A172 (cell line): ENCODE measurements around the gene HSP90AA1. TPM values are rescaled to one million over a fixed set of nuclear protein-coding genes. Genes with fewer than 3 reads are reported as not detected.
"Not testable (repeated sequence)": the region's sequence is repeated elsewhere in the genome, so short reads cannot be mapped to it uniquely, and the experiment has no call there.

Source experiments
- DNase-seq: peaks from one replicate; pipeline ENCODE4 v3.0.0-alpha.2; 2015; ENCODE audit warnings: low spot score
- total RNA-seq: library from RNA; depleted of rRNA; stranded (reverse); fragments of >200 nt; shearing (Covaris generic); gene quantifications from 2 replicates; pipeline ENCODE4 v1.2.3, GENCODE V29; 2014

The HSP90AA1 gene
- total RNA-seq, 1 experiment from 2014 or later = 404 TPM

DNA sequence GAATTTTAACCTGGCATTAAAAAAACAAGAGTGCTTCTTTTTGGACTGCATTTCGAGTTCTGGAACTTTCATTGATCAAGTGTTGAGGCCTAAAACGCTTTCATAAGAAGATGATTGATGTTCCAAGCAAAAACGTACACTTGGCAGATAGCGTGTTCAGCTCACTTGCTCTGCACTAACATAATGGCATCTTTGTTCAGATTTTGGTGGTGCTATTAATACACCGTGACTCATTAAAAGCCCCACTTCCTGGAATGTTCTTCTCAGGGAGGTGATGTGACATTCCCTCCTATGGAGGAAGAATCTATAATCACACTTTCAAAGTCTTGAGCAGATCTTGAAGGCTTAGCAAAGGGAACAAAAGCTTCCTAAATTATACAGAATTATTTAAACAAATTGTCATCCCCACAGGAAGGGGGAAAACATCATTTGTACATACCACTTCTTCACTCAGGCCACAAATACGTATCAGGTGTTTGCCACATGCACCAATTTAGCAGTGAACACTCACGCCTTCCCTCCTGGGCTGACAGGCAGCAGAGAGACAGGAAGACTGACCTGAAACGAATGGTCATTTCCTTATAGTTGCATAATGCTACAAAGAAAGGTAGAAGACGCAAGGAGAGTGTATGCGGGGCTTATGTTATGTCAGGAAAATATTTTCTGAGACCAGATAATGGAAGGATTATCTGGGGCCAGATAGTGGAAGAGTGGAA is 15.4 kb downstream of the HSP90AA1 start:
- peak; percentile 79 for DNase-seq

DNA sequence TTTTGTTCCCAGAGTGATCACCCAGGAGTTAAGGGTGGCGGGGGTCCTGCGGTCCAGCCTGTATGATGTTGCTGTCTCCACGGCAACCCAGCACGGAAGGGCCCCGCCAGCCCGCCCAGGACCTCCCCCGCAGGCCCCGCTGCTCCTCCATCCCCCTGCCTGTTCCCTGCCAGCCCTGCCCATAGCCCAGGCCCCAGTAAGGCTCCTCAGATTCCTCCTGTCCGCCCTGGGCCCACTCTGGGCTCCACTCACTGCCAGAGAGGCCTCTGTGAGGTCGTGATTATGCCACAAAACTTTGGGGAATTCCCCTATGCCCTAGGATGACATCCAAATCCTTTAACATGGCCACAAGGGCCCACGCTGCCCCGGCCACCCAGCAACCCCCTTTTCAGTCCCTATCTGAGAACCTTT is 20.8 kb downstream of the HSP90AA1 start:
- DNase-seq = no peak

DNA sequence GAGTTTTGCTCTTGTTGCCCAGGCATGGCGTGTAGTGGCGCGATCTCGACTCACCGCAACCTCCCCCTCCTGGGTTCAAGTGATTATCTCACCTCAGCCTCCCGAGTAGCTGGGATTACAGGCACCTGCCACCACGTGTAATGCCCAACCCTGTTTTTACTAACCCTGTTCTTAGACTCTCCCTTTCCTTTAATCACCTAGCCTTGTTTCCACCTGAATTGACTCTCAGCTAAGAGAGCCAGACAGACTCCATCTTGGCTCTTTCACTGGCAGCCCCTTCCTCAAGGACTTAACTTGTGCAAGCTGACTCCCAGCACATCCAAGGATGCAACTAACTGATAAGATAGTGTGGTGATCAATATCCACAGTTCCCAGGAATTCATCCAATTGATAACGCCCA is 22.3 kb downstream of the HSP90AA1 start:
- DNase-seq = not testable (repeated sequence)

DNA sequence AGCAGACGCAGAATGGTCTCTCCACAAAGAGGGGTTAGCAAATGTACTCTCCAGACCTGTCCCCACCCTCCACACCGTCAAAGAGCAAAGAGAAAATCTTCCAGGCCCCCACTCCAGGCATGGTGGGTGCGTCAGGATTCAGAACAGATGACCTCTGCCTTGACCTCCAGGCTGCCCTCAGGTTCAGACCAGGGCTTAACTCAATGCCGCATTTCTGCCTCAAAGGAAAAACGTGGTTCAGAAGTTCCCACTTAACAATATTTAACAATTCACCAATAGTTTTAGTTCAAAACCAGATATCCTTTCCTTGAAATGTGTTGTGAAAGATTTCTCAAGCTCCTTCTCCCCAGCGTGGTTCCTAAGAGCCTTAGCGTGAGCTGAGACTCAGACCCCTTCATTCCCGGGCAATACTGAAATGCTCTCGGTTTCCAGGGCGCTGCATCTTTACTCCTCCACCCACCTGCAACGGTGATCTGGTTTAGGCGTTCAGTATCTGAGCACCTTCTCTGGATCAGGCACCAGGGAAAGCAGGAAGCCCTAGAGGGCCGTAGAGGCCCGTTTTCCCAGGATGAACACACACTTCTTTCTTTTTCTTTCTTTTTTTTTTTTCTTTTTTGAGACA is 22.9 kb downstream of the HSP90AA1 start:
- no peak for DNase-seq

DNA sequence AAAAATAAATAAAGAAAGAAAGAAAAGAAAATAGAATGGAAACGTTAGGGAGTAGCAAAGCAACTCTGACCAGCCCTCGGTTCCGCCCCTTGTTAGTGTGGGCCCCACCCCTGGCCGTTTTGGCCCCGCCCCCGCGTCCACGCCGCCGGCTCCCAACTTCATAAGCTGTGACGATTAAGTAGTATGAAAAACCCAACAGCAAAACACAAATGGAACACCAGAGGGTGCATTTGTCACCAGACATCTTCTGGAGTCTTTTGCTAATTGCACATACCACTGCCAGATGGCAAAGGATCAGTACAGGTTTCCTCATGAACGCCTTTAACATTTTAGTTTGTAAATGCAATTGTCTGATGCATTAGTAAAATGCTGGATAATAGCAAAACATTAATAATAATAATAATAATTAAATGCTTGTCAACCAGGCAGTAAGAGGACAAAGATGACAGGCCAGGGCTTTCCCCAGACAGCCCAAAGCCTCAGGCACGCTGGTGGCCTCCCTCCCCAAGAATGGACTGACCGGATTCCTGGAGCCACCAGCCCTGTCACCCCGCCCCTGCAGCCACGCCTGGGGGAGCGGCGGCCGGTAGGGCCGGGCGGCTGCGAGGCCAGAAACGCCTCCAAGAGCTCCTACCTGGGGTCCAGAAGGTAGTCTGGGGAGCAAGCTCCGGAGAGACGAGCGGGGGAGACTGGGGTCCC is 23.6 kb downstream of the HSP90AA1 start:
- DNase-seq = peak; percentile 81

DNA sequence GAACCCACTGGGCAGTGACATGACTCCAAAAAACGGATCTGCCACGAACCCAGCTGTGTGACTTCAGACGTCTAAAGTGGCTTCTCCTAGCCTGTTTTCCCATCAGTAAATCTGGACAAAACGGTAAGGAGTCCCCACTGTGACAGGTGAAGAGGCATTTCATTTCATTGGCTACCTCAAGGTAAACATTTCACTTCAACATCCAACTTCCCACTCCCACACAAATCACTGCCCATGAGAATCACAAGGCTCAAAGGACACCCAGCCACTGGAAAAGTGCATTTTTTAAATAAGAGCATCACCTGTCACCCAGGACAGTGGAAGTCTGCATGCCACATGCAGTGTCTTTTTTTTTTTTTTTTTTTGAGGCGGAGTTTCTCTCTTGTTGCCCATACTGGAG is 27.9 kb downstream of the HSP90AA1 start:
- no peak for DNase-seq

DNA sequence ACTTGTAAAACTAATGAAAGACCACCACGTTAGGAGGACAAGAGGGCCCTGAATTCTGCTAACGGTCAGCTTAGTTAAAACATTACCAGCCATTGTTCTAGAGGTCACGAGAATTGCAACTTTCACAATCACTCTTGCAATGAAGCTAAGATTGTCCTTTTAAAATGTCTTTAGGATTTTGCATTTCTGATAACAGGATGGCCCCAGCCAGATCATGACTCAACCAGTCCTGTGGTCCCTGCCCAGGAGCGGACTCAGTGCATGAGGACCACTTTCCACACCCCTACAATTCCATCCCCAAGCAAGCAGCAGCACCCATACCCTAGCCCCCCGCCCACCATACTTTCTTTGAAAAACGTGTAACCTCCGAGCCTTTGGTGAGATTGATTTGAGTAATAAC is 28.7 kb downstream of the HSP90AA1 start:
- no peak for DNase-seq

DNA sequence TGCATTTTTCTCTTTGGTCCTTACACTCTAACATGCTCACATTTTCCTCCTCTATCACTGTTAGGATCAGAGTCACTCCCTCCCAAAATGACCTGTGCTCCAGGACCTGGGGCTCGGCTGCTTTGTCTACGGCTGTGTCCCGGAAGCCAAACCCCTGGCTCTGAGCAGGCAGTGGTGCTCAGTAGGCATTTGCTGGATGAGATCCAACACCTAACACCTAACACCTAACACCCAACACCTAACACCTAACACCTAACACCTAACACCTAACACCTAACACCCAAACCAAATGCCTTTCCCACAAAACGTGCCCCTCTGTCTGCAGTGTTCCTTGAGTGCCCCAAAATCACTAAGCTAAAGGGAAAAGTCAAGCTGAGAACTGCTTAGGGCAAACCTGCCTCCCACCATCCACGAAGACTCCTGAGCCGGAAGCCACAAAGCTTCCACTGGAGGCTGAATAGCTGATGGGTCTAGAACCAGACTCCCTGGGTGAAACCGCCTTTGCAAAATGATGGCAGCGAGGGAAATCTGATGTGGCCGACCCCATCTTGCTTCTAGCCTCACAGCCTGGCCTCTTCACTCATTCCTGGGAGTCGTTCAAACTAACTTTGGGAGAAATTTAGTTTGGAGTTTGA is 29.2 kb downstream of the HSP90AA1 start:
- DNase-seq = no peak

DNA sequence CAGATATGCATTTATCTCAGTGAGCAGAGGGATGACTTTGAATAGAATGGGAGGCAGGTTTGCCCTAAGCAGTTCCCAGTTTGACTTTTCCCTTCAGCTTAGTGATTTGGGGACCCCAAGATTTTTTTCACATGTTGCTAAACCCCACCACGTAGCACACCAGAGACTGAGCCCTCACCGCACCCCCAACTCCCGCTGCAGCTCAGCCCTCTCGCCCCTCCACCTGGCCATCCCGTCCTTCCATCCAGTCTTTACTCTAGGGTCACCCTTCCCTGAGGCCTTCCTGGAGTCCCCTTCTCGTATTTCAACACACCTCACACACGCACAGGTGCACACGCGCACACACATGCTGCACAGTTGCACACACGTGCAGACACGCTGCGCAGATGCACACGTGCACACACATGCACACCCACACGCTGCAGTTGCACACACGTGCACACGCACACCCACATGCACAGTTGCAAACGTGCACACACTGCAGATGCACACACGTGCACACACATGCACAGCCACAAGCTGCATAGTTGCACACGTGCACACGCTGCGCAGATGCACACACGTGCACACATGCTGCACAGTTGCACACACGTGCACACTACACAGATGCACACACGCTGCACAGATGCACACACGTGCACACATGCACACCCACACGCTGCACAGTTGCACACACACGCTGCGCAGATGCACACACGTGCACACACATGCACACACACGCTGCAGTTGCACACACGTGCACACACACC is 30.0 kb downstream of the HSP90AA1 start:
- no peak for DNase-seq

DNA sequence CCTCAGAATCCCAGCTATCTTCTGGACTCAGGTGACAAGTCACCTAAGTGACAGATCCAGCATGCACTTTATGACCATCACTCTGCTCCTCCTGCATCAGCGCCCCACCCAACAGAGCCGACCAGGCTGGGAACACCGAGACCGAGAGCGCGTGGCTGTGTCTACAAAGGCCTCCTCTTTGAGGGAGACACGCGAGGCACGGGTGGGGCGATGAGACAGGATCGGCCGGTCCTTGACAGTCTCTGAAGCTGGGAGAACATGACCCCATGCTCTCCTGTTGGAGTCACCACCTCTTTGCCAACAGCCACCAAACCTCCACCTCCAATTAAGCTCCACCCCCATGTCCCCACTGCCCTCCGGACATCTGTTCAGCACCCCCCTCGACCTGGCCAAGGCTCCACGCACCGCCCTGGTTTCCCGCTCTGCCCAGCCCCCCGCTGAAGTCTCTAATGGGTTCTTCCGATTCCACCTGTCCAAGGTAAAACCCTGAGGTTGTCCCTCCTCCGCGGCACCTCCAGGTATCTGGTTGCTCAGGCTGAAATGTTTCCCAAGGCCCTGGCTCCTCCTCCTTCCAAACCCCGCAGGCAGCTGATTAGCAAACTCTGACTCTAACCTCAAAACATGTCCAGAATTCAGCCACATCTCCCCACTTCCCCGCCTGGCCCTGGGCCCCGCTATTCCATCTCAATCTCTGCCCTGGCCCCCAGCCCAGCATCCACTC is 31.5 kb downstream of the HSP90AA1 start:
- peak; percentile 41 for DNase-seq

DNA sequence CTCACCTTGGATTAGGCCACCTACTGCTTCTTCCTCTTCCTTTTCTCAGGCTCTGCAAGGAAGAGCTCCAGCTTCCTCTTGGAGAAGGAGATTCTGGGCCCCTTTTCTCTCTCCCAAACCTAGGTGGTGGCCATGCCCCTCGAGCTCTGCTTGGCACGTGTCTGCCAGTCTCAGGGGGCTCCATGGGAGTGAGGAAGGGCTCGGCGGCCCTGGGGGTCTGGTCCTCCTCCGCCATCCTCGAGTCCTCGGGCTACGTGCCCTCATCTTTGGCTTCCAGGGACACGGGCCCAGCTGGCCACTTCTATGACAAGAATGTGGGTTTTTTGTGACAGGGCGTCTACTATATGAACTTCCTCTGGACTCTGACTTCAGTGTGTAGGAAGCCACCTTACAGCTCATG is 34.3 kb downstream of the HSP90AA1 start:
- no peak for DNase-seq

DNA sequence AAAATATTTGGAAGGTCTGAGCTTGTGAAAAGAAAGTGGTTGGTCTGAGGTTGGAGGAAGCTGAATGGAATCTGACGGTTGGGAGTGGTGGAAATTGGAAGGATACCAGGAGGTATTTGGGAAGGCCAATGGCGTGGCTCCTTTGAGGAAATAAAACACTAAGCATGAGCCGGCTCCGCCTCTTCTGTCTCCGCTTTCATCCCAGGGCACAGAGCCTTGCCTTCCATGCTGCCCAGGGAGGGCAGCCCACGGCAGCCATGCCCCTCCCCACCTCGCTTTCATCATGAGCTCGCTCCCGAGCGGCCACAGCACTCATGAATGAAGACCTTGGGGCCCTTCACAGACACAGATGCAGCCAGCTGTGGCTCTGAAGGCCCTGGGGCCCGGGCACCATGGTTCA is 36.2 kb downstream of the HSP90AA1 start:
- DNase-seq = peak; percentile 29

DNA sequence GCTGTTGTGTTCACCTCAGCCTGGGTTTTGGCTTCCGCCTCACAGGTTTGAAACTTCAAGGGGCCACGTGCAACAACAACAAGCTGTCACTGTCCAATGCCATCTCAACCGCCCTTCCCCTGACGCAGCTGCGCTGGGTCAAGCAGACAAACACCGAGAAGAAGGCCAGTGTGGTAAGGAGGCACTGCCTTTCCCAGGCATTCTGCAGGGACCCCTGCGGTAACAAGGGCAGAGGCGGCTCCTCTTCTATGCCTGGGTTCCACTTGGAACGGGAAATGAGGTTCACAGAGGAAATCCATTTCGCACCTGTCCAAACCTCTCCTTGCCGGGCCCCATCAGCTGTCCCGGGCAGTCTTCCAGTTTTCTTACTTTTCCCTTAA is 36.8 kb downstream of the HSP90AA1 start:
- no peak for DNase-seq

DNA sequence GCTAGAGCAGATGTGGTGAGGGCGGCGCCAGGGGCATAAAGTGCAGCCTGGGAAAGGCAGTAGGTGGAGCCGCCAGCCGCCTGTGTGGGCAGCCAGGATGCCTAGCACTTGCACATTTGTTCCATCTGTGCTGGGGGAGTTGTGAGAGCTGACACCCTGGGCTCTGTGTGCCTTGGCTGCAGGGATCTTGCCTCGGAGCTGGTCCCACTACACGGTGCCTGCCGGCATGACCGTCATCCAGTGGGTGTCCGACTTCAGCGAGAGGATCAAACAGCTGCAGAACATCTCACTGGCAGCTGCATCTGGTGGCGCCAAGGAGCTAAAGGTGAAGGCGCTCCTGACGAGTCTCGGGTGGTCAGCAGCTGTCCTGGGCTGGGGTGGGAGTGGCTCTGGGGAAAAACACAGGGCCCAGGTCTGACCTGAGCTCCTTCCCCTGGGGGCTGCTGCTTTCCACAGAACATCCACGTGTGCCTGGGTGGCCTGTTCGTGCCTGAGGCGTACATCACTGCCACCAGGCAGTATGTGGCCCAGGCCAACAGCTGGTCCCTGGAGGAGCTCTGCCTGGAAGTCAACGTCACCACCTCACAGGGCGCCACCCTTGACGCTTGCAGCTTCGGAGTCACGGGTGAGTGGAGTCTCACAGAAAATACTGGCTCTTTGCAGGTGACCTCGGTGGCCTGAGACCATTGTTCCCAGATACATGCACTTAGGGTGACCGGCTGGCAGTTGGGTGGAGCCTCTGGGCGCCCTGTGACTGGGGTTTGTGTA is 37.4 kb downstream of the HSP90AA1 start:
- no peak for DNase-seq

DNA sequence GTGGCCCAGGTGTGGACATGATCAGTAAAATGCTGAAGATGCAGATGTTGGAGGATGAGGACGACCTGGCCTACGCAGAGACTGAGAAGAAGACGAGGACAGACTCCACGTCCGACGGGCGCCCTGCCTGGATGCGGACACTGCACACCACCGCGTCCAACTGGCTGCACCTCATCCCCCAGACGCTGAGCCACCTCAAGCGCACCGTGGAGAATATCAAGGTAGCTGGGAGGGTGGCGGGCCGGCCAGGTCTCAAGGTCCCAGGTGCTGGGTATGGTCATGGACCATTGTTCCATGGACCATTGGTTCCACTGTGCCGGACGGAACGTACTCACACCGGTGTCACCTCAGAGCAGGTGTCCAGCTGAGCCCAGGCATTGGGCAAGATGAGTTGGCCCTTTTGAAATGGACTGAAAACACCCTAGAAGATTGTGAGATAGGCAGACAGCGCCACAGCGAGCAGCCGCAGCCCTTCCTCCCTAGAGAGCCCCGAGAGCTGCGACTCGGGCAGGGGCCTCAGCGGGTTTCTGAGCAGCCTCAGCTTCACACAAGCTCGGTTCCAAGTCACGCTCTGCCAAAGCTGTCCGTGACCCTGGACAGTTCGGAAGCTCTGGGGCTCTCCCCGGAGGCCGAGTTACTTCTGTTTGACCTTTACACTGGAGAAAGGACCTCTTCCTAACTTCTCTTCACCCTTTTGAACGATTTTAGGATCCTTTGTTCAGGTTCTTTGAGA is 38.9 kb downstream of the HSP90AA1 start:
- DNase-seq = no peak

DNA sequence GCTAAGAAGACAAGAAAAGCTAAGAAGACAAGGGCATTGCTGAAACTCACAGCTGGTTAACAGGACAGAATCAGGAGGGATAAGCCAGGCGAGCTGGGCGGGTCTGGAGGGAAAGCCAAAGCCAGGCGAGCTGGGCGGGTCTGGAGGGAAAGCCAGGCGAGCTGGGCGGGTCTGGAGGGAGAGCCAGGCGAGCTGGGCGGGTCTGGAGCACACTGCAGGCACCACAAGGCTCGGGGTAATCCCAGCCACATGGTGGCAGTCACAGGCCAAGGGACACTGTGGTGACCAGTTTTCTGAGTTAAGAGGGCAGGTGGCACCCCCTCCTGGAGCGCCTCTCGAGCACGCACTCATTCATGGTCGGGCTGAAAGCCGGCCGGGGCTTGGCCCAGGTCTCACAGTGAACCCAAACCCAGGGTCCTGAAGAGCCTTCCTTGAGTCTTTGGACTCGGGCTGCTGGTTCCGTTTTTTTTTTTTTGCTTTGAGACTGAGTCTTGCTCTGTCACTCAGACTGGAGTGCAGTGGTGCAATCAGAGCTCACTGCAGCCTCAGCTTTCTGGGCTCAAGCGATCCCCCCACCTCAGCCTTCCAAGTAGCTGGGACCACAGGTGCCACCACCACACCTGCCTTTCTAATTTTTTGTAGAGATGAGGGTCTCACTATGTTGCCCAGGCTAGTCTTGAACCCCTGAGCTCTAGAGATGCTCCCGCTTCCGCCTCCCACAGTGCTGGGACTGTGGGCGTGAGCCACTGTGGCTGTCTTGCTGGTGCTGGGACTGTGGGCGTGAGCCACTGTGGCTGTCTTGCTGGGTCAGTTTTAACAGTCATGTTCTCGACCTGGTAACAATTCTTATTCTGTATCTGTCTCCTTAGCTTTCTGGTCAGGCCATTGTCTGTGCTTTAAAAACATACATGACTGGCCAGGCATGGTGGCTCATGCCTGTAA is 40.2 kb downstream of the HSP90AA1 start:
- DNase-seq = peak; percentile 63

DNA sequence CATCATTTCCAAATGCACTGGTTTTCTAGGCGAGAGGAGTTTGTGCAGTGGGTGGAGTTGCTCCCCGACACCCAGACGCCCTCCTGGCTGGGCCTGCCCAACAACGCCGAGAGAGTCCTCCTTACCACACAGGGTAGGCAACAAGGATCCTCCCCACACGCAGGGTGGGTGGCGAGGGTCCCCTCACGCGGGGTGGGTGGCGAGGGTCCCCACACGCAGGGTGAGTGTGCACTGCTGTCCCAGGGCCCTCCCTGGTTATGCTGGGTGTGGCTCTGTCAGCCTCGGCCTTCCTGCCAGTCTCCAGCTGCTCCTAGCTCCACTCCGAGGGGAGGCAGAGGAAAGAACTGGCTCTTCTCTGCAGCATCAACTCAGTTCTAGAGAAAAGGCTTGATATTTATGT is 42.3 kb downstream of the HSP90AA1 start:
- no peak for DNase-seq

DNA sequence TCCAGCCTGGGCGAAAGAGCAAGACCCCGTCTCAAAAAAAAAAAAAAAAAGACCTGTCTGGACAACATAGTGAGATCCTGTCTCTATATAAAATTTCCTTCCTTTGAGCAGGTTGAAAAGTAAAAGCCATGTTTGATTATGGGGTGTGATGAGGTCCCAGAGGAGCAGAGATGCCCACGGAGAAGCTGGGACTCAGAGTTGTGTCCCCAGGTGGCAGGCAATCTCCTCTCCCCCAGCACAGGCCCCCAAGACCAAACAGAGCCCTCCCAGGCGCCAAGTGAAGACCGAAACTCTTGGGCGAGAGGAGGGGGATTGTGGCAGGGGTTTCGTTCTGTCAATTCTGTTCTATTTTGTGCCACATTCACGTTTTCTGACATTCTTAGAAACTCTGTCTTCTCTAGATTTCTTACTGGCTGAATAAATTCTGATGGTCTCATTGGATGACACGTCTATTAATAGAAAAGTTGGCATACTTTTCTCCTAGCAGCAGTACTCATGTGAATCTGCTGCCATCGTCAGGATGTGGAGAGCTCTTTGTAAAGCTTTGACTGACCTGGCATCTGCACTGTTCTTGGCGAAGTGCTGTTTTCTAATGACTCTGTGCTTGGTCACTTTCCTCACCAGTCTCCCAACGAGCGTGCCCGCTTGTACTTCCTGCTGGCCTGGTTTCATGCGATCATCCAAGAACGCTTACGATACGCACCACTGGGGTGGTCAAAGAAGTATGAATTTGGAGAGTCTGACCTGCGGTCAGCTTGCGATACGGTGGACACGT is 43.4 kb downstream of the HSP90AA1 start:
- peak; percentile 55 for DNase-seq
